ENCODE measurements around the gene CTSV.
"Not testable (repeated sequence)": the region's sequence is repeated elsewhere in the genome, so short reads cannot be mapped to it uniquely, and the experiment has no call there.

CTSV gene

GRCh38 chr9:97038611-97039513 is at the start of gene CTSV:
Gene CTSV (minus strand): TSS chr9:97039142. CDS start chr9:97038043, 1,099 bp downstream.
- DNase-seq (ENCODE audit: insufficient read length, low spot score) (peak; percentile 86), FAIRE-seq (no peak)

- not testable (repeated sequence) for FAIRE-seq; DNase-seq (ENCODE audit: insufficient read length, low spot score)
Observed at GRCh38 chr9:97087668-97088215, 48.8 kb upstream of the CTSV start.

GRCh38 chr9:97084562-97084991 is 45.6 kb upstream of the CTSV start:
- not testable (repeated sequence) for DNase-seq (ENCODE audit: insufficient read length, low spot score); FAIRE-seq

- DNase-seq (ENCODE audit: insufficient read length, low spot score) = no peak
- FAIRE-seq = no peak
Observed at GRCh38 chr9:97078362-97078761, 39.4 kb upstream of the CTSV start.

GRCh38 chr9:97077452-97078295 is 38.7 kb upstream of the CTSV start:
- FAIRE-seq = no peak
- no peak for DNase-seq (ENCODE audit: insufficient read length, low spot score)

GRCh38 chr9:97076731-97077451 is 37.9 kb upstream of the CTSV start:
- DNase-seq (ENCODE audit: insufficient read length, low spot score); FAIRE-seq: not testable (repeated sequence)

- no peak for FAIRE-seq
- DNase-seq (ENCODE audit: insufficient read length, low spot score) = no peak
Observed at GRCh38 chr9:97076238-97076637, 37.3 kb upstream of the CTSV start.

GRCh38 chr9:97075289-97075985 is 36.5 kb upstream of the CTSV start:
- FAIRE-seq (no peak), DNase-seq (ENCODE audit: insufficient read length, low spot score) (no peak)

- FAIRE-seq (no peak), DNase-seq (ENCODE audit: insufficient read length, low spot score) (no peak)
Observed at GRCh38 chr9:97073506-97073905, 34.6 kb upstream of the CTSV start.

- FAIRE-seq (no peak), DNase-seq (ENCODE audit: insufficient read length, low spot score) (no peak)
Observed at GRCh38 chr9:97072285-97072776, 33.4 kb upstream of the CTSV start.

GRCh38 chr9:97070325-97070724 is 31.4 kb upstream of the CTSV start:
- not testable (repeated sequence) for DNase-seq (ENCODE audit: insufficient read length, low spot score); FAIRE-seq

- no peak for FAIRE-seq
- no peak for DNase-seq (ENCODE audit: insufficient read length, low spot score)
Observed at GRCh38 chr9:97067490-97067889, 28.5 kb upstream of the CTSV start.

- FAIRE-seq (no peak), DNase-seq (ENCODE audit: insufficient read length, low spot score) (no peak)
Observed at GRCh38 chr9:97064176-97064575, 25.2 kb upstream of the CTSV start.

- FAIRE-seq (no peak), DNase-seq (ENCODE audit: insufficient read length, low spot score) (no peak)
Observed at GRCh38 chr9:97060796-97061195, 21.9 kb upstream of the CTSV start.

- DNase-seq (ENCODE audit: insufficient read length, low spot score) (no peak), FAIRE-seq (no peak)
Observed at GRCh38 chr9:97059626-97060025, 20.7 kb upstream of the CTSV start.

- DNase-seq (ENCODE audit: insufficient read length, low spot score) (no peak), FAIRE-seq (no peak)
Observed at GRCh38 chr9:97057651-97058050, 18.7 kb upstream of the CTSV start.

GRCh38 chr9:97055891-97056290 is 16.9 kb upstream of the CTSV start:
- DNase-seq (ENCODE audit: insufficient read length, low spot score); FAIRE-seq: not testable (repeated sequence)

- DNase-seq (ENCODE audit: insufficient read length, low spot score) = no peak
- no peak for FAIRE-seq
Observed at GRCh38 chr9:97053717-97054116, 14.8 kb upstream of the CTSV start.

- FAIRE-seq = no peak
- no peak for DNase-seq (ENCODE audit: insufficient read length, low spot score)
Observed at GRCh38 chr9:97052735-97053134, 13.8 kb upstream of the CTSV start.

GRCh38 chr9:97046228-97046627 is 7.3 kb upstream of the CTSV start:
- FAIRE-seq = no peak
- DNase-seq (ENCODE audit: insufficient read length, low spot score) = peak; percentile 12
